ENCODE data around the gene EVA1B.

Gene EVA1B

GRCh38 chr1:36326499-36326898, 3.1 kb upstream of the EVA1B start:
- H3K27me3 ChIP-seq (ENCODE audit: control insufficient read depth, insufficient read depth, low read length) = peaks cover 41% of the 10 kb centered on the region
- no peak overlapping the region for H3K27ac ChIP-seq (ENCODE audit: low read length)
- H3K36me3 ChIP-seq (ENCODE audit: control insufficient read depth, low read depth, low read length) = no peaks in the 10 kb centered on the region
- H3K4me3 ChIP-seq (ENCODE audit: low read length) = no peak overlapping the region
- no peaks in the 10 kb centered on the region for H3K9me3 ChIP-seq (ENCODE audit: control insufficient read depth, low read depth, low read length)
- no peak overlapping the region for H3K9ac ChIP-seq (ENCODE audit: low read length)
- peaks cover 7% of the 10 kb centered on the region for H3K4me1 ChIP-seq (ENCODE audit: control insufficient read depth, low read depth, low read length)

GRCh38 chr1:36324353-36324703, 883 bp upstream of the EVA1B start:
- H3K4me1 ChIP-seq (ENCODE audit: control insufficient read depth, low read depth, low read length) = peaks cover 8% of the 10 kb centered on the region
- no peaks in the 10 kb centered on the region for H3K9me3 ChIP-seq (ENCODE audit: control insufficient read depth, low read depth, low read length)
- peaks cover 63% of the 10 kb centered on the region for H3K27me3 ChIP-seq (ENCODE audit: control insufficient read depth, insufficient read depth, low read length)
- H3K9ac ChIP-seq (ENCODE audit: low read length) = no peak overlapping the region
- no peaks in the 10 kb centered on the region for H3K36me3 ChIP-seq (ENCODE audit: control insufficient read depth, low read depth, low read length)
- peak overlapping the region; percentile 58 for H3K4me3 ChIP-seq (ENCODE audit: low read length)
- no peak overlapping the region for H3K27ac ChIP-seq (ENCODE audit: low read length)

- H3K4me3 ChIP-seq (ENCODE audit: low read length) = peak overlapping the region; percentile 67
- no peak overlapping the region for H3K27ac ChIP-seq (ENCODE audit: low read length)
- no peaks in the 10 kb centered on the region for H3K9me3 ChIP-seq (ENCODE audit: control insufficient read depth, low read depth, low read length)
- peaks cover 8% of the 10 kb centered on the region for H3K4me1 ChIP-seq (ENCODE audit: control insufficient read depth, low read depth, low read length)
- peak overlapping the region; percentile 21 for H3K9ac ChIP-seq (ENCODE audit: low read length)
- no peaks in the 10 kb centered on the region for H3K36me3 ChIP-seq (ENCODE audit: control insufficient read depth, low read depth, low read length)
- H3K27me3 ChIP-seq (ENCODE audit: control insufficient read depth, insufficient read depth, low read length) = peaks cover 63% of the 10 kb centered on the region
Observed at GRCh38 chr1:36322786-36323635, 434 bp downstream of the EVA1B start.

GRCh38 chr1:36322041-36322785, 1.2 kb downstream of the EVA1B start:
- Histone ChIP-seq H3K4me3 (ENCODE audit: low read length) (peak overlapping the region; percentile 67), H3K27me3 (ENCODE audit: control insufficient read depth, insufficient read depth, low read length) (peaks cover 63% of the 10 kb centered on the region), H3K4me1 (ENCODE audit: control insufficient read depth, low read depth, low read length) (peaks cover 8% of the 10 kb centered on the region), H3K36me3 (ENCODE audit: control insufficient read depth, low read depth, low read length) (no peaks in the 10 kb centered on the region), H3K9me3 (ENCODE audit: control insufficient read depth, low read depth, low read length) (no peaks in the 10 kb centered on the region), H3K9ac (ENCODE audit: low read length) (peak overlapping the region; percentile 28), H3K27ac (ENCODE audit: low read length) (no peak overlapping the region)

- Histone ChIP-seq H3K9ac (ENCODE audit: low read length) (peak overlapping the region; percentile 28), H3K27me3 (ENCODE audit: control insufficient read depth, insufficient read depth, low read length) (peaks cover 63% of the 10 kb centered on the region), H3K27ac (ENCODE audit: low read length) (no peak overlapping the region), H3K4me3 (ENCODE audit: low read length) (peak overlapping the region; percentile 67), H3K4me1 (ENCODE audit: control insufficient read depth, low read depth, low read length) (peaks cover 8% of the 10 kb centered on the region), H3K9me3 (ENCODE audit: control insufficient read depth, low read depth, low read length) (no peaks in the 10 kb centered on the region), H3K36me3 (ENCODE audit: control insufficient read depth, low read depth, low read length) (no peaks in the 10 kb centered on the region)
Observed at GRCh38 chr1:36321119-36321951, 2.1 kb downstream of the EVA1B start.

GRCh38 chr1:36320767-36321118, 2.7 kb downstream of the EVA1B start:
- H3K9me3 ChIP-seq (ENCODE audit: control insufficient read depth, low read depth, low read length) = no peaks in the 10 kb centered on the region
- H3K36me3 ChIP-seq (ENCODE audit: control insufficient read depth, low read depth, low read length) = no peaks in the 10 kb centered on the region
- H3K4me1 ChIP-seq (ENCODE audit: control insufficient read depth, low read depth, low read length) = peaks cover 8% of the 10 kb centered on the region
- peaks cover 61% of the 10 kb centered on the region for H3K27me3 ChIP-seq (ENCODE audit: control insufficient read depth, insufficient read depth, low read length)
- peak overlapping the region; percentile 67 for H3K4me3 ChIP-seq (ENCODE audit: low read length)
- no peak overlapping the region for H3K27ac ChIP-seq (ENCODE audit: low read length)
- H3K9ac ChIP-seq (ENCODE audit: low read length) = no peak overlapping the region

- Histone ChIP-seq H3K9me3 (ENCODE audit: control insufficient read depth, low read depth, low read length) (no peaks in the 10 kb centered on the region), H3K9ac (ENCODE audit: low read length) (no peak overlapping the region), H3K27me3 (ENCODE audit: control insufficient read depth, insufficient read depth, low read length) (peaks cover 57% of the 10 kb centered on the region), H3K4me3 (ENCODE audit: low read length) (peak overlapping the region; percentile 67), H3K4me1 (ENCODE audit: control insufficient read depth, low read depth, low read length) (peaks cover 8% of the 10 kb centered on the region), H3K36me3 (ENCODE audit: control insufficient read depth, low read depth, low read length) (no peaks in the 10 kb centered on the region), H3K27ac (ENCODE audit: low read length) (no peak overlapping the region)
Observed at GRCh38 chr1:36320291-36320761, 3.1 kb downstream of the EVA1B start.

GRCh38 chr1:36309397-36309796, 14.0 kb downstream of the EVA1B start:
- Histone ChIP-seq H3K9ac (ENCODE audit: low read length) (no peak overlapping the region), H3K27ac (ENCODE audit: low read length) (no peak overlapping the region), H3K4me1 (ENCODE audit: control insufficient read depth, low read depth, low read length) (peaks cover 10% of the 10 kb centered on the region), H3K4me3 (ENCODE audit: low read length) (no peak overlapping the region), H3K27me3 (ENCODE audit: control insufficient read depth, insufficient read depth, low read length) (peaks cover 5% of the 10 kb centered on the region), H3K9me3 (ENCODE audit: control insufficient read depth, low read depth, low read length) (no peaks in the 10 kb centered on the region), H3K36me3 (ENCODE audit: control insufficient read depth, low read depth, low read length) (peaks cover 6% of the 10 kb centered on the region)

- Histone ChIP-seq H3K36me3 (ENCODE audit: control insufficient read depth, low read depth, low read length) (peaks cover 19% of the 10 kb centered on the region), H3K9me3 (ENCODE audit: control insufficient read depth, low read depth, low read length) (no peaks in the 10 kb centered on the region), H3K4me3 (ENCODE audit: low read length) (peak overlapping the region; percentile 91), H3K27me3 (ENCODE audit: control insufficient read depth, insufficient read depth, low read length) (peaks cover 5% of the 10 kb centered on the region), H3K27ac (ENCODE audit: low read length) (no peak overlapping the region), H3K4me1 (ENCODE audit: control insufficient read depth, low read depth, low read length) (peaks cover 10% of the 10 kb centered on the region), H3K9ac (ENCODE audit: low read length) (peak overlapping the region; percentile 67)
Observed at GRCh38 chr1:36307601-36308330, 15.7 kb downstream of the EVA1B start.

- H3K4me3 ChIP-seq (ENCODE audit: low read length) = peak overlapping the region; percentile 91
- peaks cover 27% of the 10 kb centered on the region for H3K36me3 ChIP-seq (ENCODE audit: control insufficient read depth, low read depth, low read length)
- H3K4me1 ChIP-seq (ENCODE audit: control insufficient read depth, low read depth, low read length) = peaks cover 10% of the 10 kb centered on the region
- peak overlapping the region; percentile 67 for H3K9ac ChIP-seq (ENCODE audit: low read length)
- H3K27me3 ChIP-seq (ENCODE audit: control insufficient read depth, insufficient read depth, low read length) = peaks cover 5% of the 10 kb centered on the region
- H3K9me3 ChIP-seq (ENCODE audit: control insufficient read depth, low read depth, low read length) = no peaks in the 10 kb centered on the region
- no peak overlapping the region for H3K27ac ChIP-seq (ENCODE audit: low read length)
Observed at GRCh38 chr1:36306902-36307456, 16.5 kb downstream of the EVA1B start.
